NOMO-1 treated with DMSO at 0.1 percent for 48 hours (cell line): ENCODE results near the gene ATXN1.
"Not testable (repeated sequence)": the region's sequence is repeated elsewhere in the genome, so short reads cannot be mapped to it uniquely, and the experiment has no call there.

Experiments used
- DNase-seq: peaks from one replicate; lab custom pipeline; 2025; ENCODE audit not compliant: unreplicated experiment; lab: John Stamatoyannopoulos, UW

ATXN1 gene

GRCh38 chr6:16654701-16655100, 106.6 kb downstream of the ATXN1 start:
- no peak for DNase-seq

DNA sequence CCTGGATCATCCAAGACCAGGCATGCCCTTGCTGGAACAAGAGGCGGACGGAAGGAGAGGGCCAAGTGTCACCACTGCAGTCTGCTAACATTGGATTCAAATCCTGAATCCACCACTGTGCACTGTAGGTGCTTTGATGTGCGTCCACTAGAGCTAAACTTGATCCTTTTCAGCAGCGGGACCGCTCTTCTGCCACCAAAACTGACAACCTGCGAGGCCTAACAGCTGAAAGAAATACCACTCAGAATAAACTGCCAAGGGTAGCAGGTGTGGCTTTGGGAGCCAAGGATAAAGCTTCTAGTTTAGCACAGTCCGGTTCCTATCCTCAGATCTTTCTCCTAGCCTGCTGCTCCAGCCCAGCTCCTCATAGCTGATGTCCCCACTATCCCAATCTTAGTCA, 108.0 kb downstream of the ATXN1 start:
- DNase-seq = no peak

DNA sequence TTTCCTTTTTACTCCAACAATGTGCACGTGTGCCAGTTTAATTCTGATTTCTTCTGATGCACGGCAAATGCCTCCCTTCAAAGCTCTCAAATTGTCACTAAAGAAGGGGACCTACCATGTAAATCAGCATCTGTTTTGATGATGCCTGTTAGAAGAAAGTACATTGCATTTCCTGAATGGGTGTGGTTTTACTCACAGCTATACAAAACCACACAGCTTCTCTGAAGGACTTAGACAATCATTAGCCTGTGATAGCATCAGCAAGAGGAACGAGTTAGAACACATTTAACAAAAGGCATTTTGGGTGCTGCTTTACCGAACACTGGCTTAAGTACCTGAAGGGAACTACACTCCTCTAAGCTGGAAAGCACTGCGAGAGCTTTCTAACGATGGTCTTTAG, 109.4 kb downstream of the ATXN1 start:
- no peak for DNase-seq

DNA sequence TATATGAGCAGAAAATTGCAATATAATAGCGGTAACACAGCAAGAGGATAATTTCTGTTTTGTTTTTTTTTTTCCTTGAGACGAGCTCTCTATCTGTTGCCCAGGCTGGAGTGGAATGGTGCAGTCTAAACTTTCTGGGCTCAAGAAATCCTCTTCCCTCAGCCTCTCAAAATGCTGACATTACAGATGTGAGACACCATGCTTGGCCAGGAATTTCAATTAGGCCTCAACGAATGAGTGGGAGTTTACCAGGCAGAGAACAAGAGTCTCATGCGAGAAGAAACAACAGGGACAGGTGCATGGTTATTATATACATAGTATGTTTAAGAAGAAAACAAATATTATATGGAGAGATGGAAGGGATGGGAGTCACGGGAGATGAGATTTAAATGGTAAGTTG, 111.4 kb downstream of the ATXN1 start:
- DNase-seq = no peak

- no peak for DNase-seq
Measured at GRCh38 chr6:16649241-16649640, 112.0 kb downstream of the ATXN1 start.

- DNase-seq = peak; percentile 37
Measured at GRCh38 chr6:16648003-16648402, 113.3 kb downstream of the ATXN1 start.

- DNase-seq = no peak
Measured at GRCh38 chr6:16647422-16647821, 113.8 kb downstream of the ATXN1 start.

DNA sequence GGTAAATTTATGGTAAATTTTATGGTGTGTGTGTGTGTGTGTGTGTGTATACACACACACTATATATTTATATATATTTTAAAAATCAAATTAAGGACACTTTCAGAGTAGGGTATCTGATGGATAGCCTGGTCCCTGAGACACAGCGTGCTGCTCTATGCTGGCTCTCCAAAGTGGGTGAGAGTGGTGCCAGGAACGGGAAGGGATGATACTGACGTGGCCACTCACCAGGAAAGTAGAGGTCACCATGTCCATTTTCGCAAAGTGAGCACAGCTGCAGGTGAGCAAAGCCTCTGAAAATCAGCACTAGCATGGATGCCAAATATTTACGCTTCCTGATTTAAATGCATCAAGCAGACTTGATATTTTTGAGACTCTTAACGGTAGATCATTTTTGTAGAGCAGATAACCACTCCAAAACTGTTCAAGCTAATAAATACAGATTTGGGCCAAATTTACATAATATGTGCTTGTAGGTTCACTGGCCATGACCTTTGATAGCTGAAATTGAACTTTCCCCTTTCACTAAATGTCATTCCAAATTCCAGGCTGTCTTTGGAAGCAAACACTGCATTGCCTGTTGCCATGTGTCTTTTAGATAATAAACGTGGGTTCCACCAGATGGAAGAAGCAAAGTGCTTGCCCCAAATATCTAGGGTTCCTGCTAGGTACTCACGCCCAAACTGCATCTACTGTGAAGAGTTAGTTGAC, 116.6 kb downstream of the ATXN1 start:
- no peak for DNase-seq

GRCh38 chr6:16639684-16640480, 121.4 kb downstream of the ATXN1 start:
- no peak for DNase-seq

DNA sequence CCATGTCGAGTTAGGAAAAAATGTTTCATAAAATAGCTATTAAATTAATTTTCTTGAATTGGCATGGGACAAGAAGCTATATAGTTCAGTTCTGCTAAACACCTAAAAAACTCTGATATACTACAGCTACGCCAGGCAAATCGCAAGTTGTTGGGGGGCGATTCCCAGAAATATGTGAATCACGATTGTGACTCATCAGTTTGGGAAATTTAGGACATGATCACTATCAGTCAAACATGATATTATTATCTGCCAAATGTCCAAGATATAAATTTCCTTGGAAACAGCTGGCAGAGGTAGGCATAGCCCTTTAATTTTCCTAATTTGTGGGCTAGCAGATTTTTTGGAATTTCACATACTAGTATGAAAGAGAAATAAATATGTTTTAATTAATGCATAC, 123.6 kb downstream of the ATXN1 start:
- DNase-seq = no peak

- peak; percentile 55 for DNase-seq
Measured at GRCh38 chr6:16635810-16636602, 125.3 kb downstream of the ATXN1 start.

GRCh38 chr6:16635291-16635809, 125.9 kb downstream of the ATXN1 start:
- DNase-seq = no peak

- no peak for DNase-seq
Measured at GRCh38 chr6:16634855-16635254, 126.4 kb downstream of the ATXN1 start.

DNA sequence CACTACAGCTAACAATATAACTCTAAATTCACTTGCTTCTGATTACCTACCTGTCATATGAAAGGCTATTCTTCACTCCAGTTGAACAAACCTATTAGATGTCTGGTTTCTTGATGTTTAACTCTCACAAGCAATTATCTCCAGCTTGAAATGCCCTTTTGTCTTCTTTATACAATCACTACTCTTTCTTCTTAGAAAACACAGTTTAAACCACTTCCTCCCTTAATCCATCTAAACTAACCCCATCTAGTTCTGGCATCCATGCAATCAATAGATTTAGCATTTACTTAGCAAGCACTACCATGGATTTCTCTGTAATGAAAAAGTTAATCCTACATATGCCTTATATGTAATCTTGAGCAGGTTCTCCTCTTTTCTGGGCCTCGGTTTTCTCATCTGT, 127.3 kb downstream of the ATXN1 start:
- DNase-seq = no peak

- no peak for DNase-seq
Measured at GRCh38 chr6:16633465-16633864, 127.8 kb downstream of the ATXN1 start.

GRCh38 chr6:16632101-16632500, 129.2 kb downstream of the ATXN1 start:
- DNase-seq = no peak

GRCh38 chr6:16630026-16630643, 131.1 kb downstream of the ATXN1 start:
- no peak for DNase-seq

- DNase-seq = not testable (repeated sequence)
Measured at GRCh38 chr6:16628580-16628979, 132.7 kb downstream of the ATXN1 start.

DNA sequence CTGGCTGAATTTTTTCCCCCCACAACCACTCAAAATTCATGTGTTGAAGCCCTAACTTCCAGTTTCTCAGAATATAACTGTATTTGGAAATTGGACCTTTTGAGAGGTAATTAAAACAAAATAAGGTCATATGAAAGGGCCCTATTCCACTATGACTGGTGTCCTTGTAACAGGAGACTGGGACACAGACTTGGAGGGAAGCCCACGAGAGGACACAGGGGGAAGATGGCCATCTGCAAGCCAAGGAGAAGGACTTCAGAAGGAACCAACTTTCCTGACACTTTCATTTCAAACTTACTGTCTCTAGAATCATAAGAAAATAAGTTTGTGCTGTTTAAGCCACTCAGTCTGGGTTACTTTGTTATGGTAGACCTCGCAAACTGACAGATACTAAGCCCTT, 134.6 kb downstream of the ATXN1 start:
- DNase-seq = no peak

GRCh38 chr6:16625291-16626265, 135.7 kb downstream of the ATXN1 start:
- DNase-seq = peak; percentile 71
